Renal pelvis (tissue), 4 donors: ENCODE results near the gene PRKCH. TPM values are rescaled to one million over a fixed set of nuclear protein-coding genes. Genes with fewer than 3 reads are reported as not detected.

ENCODE experiments used
- DNase-seq: peaks from one replicate; pipeline ENCODE4 v3.0.0-alpha.2; 2013
- polyA plus RNA-seq, 3 donors: library from polyadenylated mRNA; unstranded; fragments of 120-200 nt; gene quantifications; one replicate each; pipeline ENCODE4 v1.2.1, GENCODE V29; 2013; ENCODE audit not compliant: insufficient read length in 3 of 3

The PRKCH gene
- polyA plus RNA-seq, 3 donors = 15.5 to 22.6 (median 15.8) TPM

DNA sequence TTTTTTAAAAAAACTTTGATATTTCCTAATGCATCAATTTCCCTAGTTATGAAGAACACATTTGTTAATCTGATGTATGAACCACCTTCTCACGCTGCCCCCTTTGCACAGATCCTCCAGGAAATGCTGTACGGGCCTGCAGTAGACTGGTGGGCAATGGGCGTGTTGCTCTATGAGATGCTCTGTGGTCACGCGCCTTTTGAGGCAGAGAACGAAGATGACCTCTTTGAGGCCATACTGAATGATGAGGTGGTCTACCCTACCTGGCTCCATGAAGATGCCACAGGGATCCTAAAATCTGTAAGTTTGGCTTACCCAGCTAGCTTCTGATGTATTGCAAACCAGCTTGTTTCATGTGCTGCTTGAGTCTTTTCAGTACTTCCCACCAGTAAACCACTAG, 208.9 kb downstream of the PRKCH start:
- DNase-seq = no peak

DNA sequence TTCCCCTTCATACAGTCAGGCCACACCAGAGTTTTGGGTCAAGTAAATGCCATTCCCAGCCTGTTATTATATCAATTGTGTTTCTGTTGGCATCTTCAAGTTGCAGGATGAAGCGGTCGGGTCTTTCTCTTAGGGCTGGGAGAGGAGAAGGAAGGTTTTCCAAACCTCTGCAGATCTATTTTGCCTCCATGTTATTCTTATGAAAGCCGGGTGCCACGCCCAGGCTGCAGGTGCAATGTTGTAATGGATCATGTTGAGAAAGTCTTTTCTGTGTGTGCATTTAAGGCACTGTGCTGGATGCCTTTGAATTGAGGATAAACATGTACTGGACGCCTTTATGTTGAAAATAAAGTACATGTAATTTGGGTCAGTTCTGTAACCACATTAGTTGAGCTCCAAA, 209.5 kb downstream of the PRKCH start:
- DNase-seq = no peak

DNA sequence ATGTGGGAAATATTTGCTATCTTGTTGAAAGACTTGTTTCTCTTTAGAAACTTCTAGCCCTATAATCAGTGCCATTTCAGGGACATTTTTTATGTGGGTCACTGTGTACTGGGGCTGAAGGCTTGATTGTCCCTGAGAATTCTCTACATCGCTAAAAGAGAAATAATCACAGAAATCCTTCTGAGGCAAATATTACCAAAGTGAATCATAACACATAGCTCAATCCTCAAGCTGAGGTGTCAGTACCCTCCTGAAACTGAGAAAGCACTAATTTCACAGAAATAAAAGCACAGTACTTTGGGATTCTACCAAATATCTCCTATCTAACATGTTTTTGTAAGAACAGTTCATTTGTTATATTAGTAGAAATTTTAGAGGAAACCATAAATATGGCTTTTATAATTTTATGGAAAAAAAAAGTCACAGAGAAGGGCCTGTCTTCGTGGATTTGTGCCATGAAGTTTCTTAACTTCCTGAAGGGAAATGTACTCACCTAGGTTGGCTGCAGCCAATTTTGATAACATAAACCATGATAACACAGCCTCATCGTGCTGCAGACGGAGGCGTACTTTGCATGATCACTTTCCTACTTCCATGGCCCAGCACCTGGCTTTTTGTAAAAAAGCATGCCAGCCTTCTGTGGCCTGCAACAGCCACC, 210.2 kb downstream of the PRKCH start:
- no peak for DNase-seq

DNA sequence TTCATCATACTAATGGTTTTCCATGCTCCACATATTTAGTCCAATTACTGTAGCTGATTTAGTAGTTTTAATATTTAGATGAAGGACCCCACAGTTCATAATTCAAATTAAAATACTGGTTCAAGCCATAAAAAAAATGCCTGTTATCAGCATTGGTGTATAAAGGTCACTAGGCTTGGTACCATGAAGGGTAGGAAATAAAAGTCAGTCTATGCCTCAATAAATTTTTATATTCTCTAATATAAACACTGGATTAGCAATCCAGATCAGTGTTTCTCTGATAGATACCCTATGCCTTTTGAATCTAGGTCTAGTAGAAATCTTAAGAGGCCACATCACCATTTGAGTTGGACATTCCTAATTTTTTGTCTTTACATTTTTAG, 210.7 kb downstream of the PRKCH start:
- no peak for DNase-seq

DNA sequence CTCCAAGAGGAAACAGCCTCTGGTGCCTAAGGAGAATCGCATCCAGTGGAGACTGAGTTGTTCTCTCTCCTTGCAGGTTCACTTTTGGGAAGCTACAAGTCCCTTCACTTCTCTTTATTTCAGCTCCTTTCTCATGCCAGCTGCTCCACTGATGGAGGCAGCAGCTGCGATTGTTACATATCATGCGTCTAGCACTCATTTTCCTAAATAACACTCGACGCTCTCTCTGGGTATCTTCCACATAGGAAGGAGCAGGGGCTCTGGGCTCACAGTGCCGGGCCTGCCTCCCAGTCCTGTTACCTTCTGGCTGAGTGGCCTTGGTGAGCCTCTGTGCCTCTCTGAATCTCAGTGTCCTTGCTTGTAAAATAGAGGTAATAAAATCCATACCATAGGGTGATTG, 211.4 kb downstream of the PRKCH start:
- DNase-seq = no peak

DNA sequence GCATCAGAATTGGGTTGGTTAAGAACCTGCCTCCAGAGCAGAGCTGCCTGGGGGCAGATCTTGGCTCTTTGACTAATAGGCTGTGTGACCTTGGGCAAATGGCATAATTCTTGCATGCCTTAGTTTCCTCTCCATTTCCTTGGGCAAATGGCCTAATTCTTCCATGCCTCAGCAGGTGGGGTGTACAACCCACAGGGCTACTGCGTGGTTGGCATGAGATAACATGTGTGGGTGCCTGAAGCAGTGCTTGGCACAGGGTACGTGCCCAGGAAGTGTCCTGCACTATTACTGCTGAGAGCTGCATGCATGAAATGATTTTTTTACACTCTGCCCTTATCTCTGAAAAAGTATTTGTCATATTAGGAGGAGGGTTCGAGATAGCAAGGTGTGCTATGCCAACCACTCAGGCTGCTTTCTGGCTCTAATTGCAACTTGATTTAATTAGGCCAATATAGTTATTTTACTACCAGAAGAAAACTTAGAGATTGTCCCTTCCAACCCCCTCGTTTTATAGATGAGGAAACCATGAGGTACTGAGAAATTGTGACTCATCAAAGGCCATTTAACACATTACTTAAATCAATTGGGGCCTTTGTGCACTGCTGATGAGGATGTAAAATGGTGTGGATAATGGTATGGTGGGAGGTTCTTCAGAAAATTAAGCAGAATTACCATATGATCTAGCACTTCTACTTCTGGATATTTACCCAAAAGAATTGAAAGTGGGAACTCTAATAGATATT, 212.3 kb downstream of the PRKCH start:
- no peak for DNase-seq

DNA sequence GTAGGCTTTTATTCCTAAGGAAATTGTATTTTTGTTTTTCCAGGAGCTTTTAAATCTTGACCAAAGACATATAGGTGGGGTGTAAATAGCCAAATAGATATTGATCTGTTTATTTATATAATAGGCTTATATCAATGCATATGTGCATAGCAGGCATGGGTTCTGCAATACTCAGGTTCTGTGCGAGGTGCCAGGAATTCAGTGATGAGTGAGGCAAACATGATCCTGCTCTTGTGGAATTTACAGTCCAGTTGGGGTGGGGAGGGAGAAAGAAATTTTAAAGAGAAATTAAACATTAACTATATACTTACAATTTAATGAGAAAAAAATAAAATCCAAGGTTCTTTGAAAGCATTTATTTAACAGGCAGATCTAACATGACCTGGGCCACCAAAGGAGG, 213.7 kb downstream of the PRKCH start:
- no peak for DNase-seq

DNA sequence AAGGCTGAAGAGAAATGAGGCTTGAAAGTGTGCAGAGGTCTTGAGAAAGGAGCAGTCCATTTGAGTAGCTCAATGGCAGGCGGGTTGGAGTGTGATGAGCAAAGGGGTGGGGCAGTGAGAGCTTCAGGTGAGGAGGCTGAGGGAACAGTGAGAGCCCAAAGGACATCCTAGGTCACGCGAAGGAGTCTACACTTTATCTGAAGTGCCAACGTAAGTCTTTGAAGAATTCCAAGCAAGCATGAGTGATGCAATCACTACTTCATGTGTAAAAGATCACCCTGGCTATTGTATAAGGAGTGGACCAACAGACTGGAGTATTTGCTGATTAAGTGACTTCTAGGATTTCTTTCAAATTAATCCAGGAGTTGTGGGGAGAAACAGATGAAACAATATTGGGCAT, 214.1 kb downstream of the PRKCH start:
- no peak for DNase-seq

DNA sequence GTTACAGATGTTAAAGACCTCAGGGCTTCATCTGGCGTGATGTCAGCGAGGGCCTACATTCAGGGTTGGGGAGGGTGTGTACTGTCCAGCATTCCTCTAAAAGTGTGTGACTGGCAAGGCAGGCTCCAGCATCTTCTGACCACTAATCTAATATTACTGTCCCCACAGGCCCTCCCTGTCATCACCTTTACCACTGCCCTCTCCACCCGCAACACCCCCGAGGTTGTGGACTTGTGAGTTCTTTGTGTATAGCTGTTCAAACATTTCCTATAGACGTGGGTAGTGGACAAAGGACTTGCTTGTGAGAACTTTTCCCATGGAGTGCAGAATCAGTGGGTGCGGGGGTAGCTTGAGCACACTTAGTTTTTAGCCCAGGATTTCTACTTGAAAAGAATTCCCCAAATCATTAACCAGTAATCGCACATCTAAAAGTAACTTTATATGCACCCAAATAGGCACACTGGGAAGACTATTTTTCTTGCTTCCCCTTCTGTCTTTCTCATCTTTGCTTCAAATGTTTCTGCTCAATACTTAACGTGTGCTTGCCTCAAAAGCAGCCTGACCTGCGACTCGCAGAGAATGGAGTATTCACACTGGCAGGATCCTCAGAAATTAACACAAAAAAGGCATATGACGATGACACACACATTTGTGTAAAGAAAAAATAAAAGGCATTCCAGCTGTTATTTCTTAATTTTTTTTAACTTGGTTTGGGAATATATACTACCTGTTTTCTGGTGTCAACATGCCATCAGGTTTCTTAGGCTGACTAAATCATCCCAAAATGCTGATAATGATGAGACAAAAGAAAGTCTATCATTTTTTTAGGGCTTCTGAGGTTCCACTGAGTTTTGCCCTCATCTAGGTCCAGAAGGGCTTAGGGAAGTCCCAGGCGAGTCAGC, 215.5 kb downstream of the PRKCH start:
- no peak for DNase-seq

DNA sequence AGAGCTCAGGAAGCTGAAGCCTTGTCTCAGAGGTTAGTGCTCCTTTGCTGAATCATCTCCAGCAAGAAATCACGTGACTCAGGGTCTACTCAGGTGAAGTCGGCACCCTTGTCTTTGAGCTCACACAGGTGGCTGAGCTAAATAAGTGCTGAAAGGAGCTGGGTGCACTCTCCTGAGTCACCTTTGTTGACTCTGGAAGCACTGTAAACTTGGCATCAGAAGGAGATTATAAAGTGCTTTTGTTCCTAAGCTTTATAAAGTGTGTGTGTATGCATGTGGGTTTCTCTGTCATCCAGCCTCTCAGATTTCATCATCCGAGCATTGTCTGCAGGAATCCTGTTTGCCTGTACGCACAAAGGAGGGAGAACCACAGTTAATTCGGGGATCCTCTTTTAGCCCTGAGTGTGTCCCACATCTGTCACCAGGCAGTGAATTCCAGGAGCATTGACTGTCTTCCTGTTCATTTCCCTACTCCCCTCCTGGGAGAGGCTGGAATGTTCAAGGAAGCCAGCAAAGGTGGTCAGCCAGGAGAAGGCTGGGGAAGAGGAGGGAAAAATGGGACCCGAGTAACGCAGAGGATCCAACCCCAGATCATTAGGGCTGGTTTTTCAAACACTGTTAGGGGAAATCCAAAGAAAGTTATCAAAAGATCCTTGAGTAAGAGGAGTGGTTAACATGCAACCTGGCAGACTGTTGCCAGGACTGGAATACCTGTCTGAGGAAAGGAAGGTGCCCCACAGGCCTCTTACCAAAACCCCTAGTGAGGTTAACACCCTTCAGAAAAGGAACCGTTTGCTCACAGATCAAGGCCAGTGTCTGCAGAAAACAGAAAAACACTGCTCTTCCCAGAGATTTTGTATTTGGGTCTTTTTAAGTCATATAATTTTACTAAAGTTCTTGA, 216.4 kb downstream of the PRKCH start:
- no peak for DNase-seq

DNA sequence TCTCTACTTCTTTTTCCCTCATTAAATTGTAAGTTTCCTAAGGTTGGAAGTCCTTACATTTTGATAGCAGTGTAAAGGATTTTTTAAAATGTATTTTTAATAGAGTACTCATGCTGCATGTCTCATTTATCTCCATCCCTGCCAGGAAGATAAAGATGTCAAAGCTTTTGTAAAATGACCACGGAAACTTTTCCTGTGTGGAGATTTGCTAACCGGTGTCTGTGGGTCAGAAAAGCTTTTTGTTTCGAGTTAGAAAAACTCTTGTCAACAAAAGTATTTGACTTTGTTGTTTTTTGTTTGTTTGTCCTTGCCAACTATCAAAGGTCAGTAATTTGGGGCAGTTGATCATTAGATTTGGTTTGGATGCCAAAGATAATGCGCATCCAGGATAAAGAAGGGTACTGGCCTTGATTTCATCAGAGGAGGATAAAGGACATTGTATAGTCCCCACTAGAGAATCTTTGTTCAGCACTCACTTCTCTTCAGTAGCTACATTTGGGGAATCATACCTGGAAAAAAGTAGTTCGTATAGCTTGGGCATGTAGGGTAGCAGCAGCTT, 217.2 kb downstream of the PRKCH start:
- DNase-seq = no peak

DNA sequence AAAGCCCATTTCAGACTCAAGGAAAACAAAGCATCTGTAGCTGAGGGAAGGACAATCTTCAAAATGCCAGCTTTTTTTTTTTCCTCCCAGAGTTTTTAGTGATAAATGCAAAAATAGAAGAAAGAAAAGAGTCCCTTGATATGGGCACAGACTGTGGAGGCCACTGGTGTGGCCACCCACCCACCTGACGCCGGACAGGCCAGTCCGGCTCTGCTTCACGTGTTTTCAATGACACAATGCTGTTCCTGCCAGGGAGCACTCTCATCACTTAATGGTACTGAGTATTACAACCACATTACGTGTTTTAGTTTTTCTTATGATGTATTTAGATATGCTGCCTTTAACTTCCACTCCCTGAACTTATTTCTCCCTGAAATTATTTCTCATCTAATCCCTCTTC, 218.3 kb downstream of the PRKCH start:
- no peak for DNase-seq

DNA sequence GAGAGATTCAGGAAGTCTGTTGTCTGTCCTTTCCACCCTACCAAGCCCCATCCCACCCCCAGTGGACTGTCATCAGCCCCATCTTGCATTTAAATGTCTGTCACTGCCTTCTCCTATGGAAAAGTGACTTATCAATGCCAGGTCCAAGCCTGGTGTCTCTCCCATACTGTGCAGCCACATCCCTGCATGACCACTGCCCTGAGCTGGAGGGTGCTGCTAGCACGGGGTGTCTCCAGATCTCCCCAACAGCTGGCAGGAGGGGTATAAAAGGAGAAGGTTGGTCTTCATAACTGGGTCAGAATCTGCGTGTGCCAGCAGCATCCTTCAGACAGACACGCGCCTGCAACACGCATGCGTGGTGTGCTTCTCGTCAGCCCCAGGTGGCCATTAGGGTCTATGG, 219.6 kb downstream of the PRKCH start:
- no peak for DNase-seq

DNA sequence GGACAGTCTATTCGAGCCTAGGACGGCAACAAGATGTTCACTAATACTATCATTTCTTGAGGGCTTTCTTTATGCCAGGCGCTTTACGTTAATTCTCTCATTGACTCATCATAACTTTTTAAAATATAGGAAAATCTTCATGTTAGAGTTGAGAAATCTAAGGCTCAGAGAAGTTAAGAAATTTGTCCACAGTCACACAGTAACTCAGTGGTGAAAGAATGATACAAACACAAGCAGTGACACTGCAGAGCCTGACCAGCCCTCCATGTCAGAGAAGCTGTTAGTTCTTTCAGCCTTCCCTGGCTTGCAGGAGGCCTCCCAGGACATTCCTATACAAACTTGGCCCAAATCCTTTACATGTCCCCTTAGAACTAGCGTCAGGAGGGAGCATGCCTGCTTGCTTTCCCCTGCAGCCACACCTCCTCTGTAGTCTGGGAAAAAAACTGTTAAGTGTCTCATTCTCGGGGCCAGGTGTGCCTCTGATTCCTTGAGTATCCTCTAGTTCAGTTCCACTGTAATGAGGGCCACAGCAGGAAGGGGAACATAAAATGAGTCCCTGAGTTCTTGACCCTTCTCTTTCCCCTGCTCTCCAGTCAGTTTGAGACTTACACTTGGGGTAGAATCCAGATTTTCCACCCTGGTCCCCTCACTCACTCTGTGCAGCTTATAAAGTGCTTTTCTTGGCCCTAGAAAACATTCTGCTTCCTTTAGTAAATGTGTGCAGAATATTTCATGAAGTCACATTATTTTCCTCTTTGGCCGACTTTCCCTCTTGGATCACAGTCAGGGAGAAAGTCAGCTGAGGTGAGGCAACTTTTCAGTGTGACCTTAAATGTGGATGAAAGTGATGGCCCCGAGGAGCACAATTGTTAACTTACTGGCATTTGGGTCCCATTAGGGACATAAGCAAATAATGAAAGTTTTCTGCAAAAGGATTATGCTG, 221.7 kb downstream of the PRKCH start:
- no peak for DNase-seq

DNA sequence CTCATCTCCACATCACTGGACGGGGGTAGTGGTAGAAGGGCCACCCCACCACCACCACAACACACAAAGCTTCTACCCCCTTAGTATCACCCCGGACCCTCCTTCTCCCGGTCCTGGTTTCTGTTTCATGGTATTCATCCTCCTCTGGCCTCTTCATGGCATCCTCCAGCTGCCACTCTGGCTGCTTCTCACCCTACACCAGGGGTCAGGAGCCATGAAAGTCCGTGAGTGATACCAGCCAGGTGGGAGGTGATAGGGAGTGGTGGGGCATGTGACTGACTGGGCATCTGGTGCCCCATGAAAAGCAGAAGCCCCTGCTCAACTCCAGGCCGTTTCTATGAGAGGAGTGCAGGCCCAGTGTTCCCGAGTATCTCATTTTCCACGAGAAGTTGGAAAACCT, 222.6 kb downstream of the PRKCH start:
- no peak for DNase-seq

DNA sequence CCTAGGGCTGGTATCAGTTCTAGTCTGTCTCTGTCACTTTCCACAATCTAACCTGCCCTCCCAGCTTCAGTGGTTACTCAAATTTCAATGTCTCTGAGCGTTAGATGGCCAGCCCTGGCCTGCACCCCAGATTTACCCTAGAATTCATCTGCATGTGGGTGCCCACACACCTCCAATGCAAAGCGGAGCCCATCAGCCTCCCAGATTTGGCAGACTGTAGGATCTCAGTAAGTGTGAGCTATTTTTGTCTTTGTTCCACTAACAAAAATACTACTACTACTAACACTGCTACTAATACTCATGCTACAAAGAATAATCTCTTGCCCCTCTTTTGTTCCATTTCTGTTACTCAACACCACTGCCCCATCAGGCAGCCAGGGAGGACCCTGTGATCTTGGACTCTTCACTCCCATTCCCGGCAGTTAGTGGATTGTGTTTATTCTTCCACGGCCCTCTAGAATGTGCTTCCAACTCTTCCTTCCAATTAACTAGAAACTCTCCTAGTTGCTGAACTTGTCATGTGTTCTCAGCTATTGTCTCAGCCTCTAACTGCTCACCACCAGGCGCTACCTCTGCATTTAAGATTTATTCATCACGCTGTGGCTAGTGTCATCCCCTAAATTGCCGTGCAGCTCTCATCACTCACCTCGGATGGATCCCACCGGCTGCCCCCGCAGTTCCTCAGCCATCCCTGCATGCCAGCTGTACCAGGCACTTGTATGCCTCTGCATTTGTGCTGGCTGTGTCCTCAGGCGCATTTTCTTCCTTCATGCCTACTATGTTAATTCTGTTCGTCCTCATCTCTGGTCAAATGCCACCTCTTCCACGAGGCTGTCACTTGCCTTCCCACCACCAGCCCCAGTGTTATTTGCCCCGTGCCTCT, 223.3 kb downstream of the PRKCH start:
- no peak for DNase-seq

DNA sequence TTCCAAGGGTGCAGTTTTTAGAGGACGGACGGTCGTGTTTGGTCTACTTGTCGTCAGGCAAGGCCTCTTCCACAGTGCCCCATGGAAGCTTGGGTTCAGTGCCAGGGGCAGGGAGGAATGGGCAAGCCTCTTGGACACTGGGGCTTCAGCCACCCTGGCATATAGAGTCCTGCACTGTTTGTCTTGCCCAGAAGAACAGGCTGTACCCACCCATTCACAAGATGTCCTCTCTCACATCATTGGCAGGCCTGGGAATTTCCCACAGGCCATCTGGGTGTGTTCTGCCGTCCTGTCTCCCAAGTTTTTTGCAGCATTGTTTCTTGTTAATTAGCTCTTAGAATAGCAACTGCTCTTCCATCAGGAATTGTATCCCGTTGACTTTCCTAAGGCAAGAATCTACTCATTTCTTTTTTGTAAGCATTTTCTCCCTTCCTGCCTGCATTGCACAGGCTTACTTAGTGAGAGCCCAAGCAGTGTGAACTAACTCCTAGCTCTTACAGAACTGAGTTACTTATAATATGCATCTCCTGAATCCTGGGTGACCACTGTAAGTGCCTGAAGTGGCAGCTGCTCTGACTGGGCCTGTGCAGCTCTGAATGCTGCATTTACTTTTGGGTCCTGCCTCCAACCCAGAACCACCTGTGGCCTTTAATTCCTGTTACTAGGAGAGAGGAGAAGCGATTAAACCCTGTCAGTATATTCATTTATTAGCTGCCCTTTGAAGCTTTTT, 224.5 kb downstream of the PRKCH start:
- DNase-seq = no peak
